Testis (tissue), 3 donors: Measurements from ENCODE around the gene SEMA6C. TPM values are rescaled to one million over a fixed set of nuclear protein-coding genes. Genes with fewer than 3 reads are reported as not detected.

Experiments used
- DNase-seq: peaks from one replicate; pipeline ENCODE4 v3.0.0-alpha.2; 2019
- H3K27ac ChIP-seq, 2 donors: fragments of 200-600 bp; sonication (generic); one replicate each; pipeline ENCODE4 v1.5.1; 2019
- H3K27me3 ChIP-seq: fragments of 200-600 bp; sonication (generic); one replicate; pipeline ENCODE4 v1.5.1; 2019
- H3K36me3 ChIP-seq: fragments of 200-600 bp; sonication (generic); one replicate; pipeline ENCODE4 v1.5.1; 2017; ENCODE audit warnings: low read depth; ENCODE audit errors: missing control alignments
- H3K4me1 ChIP-seq: fragments of 200-600 bp; sonication (generic); one replicate; pipeline ENCODE4 v1.5.1; 2019
- H3K4me3 ChIP-seq, 2 donors: fragments of 200-600 bp; sonication (generic); one replicate each; pipeline ENCODE4 v1.5.1; 2017 to 2019
- H3K9me3 ChIP-seq: fragments of 200-600 bp; sonication (generic); one replicate; pipeline ENCODE4 v1.5.1; 2017
- CTCF ChIP-seq, 3 experiments: fragments of 450-650 bp in 2 of 3; fragments of 200-600 bp in 1 of 3; sonication (generic) in 1 of 3; IDR thresholded peaks; one replicate each; pipeline ENCODE4 v1.5.1; 2016 to 2019; ENCODE audit warnings: antibody characterized with exemption in 3 of 3, mild to moderate bottlenecking in 2 of 3, moderate library complexity in 1 of 3
- POLR2A ChIP-seq: fragments of 450-650 bp; IDR thresholded peaks from one replicate; pipeline ENCODE4 v1.6.1; 2017; ENCODE audit warnings: antibody characterized with exemption, mild to moderate bottlenecking, moderate library complexity
- WGBS, 2 donors: methylation state at CpG; one replicate each; pipeline ENCODE4 v1.1.5; 2018; 5-methylcytosine and 5-hydroxymethylcytosine counted together
- intact Hi-C: fragments of 100-400 bp; cut with DNase I; formaldehyde crosslinking; loops from one replicate; pipeline ENCODE4 v1.15.1; 2023; ENCODE audit warnings: low total_unique reads
- polyA plus RNA-seq: library from polyadenylated mRNA; stranded (reverse); fragments of 350-450 nt; fragmentation: Illumina TruSeq; extraction: RNeasy Lipid Tissue Mini Kit (QIAGEN cat#74804); gene quantifications from one replicate; pipeline ENCODE4 v1.2.3, GENCODE V29; 2014; ENCODE audit warnings: low read depth, low replicate concordance; ENCODE audit not compliant: insufficient read depth
- total RNA-seq, 2 donors: library from RNA; depleted of rRNA; stranded (reverse); fragments of >200 nt; gene quantifications; one replicate each; pipeline ENCODE4 v1.2.3, GENCODE V29; 2016

The SEMA6C gene
- total and polyA plus RNA-seq, 3 donors from 2014 or later = 71.6 to 175 (median 134) TPM

GRCh38 chr1:151128800-151129199 is 17.6 kb downstream of the SEMA6C start:
- no peak overlapping the region for H3K4me3 ChIP-seq
- intact Hi-C loops = no loop called here
- no peaks in the 10 kb centered on the region for H3K27me3 ChIP-seq
- no peak for DNase-seq
- H3K9me3 ChIP-seq = no peaks in the 10 kb centered on the region
- TF ChIP-seq POLR2A (no peak), CTCF (IDR thresholded peaks at IDR 0.05) (no peak)
- peak overlapping the region in 1 of 2 donors; percentile 19 for H3K27ac ChIP-seq
- 59 to 68% methylated on average over 6 of the region's 6 CpGs for WGBS, 2 donors
- no peaks in the 10 kb centered on the region for H3K36me3 ChIP-seq
- H3K4me1 ChIP-seq = peaks cover 31% of the 10 kb centered on the region

- no peaks in the 10 kb centered on the region for H3K36me3 ChIP-seq
- H3K27ac ChIP-seq = no peak overlapping the region
- H3K27me3 ChIP-seq = no peaks in the 10 kb centered on the region
- no peaks in the 10 kb centered on the region for H3K9me3 ChIP-seq
- H3K4me1 ChIP-seq = peaks cover 3% of the 10 kb centered on the region
- intact Hi-C loops = no loop called here
- DNase-seq = no peak
- WGBS, 2 donors = 47 to 52% methylated on average over 5 of the region's 5 CpGs
- H3K4me3 ChIP-seq = no peak overlapping the region
- no peak for TF ChIP-seq CTCF (IDR thresholded peaks at IDR 0.05)
- no peak for TF ChIP-seq POLR2A
Measured at GRCh38 chr1:151124763-151125403, 21.5 kb downstream of the SEMA6C start.

- Histone ChIP-seq H3K4me3 (no peak overlapping the region), H3K27ac (no peak overlapping the region), H3K4me1 (no peaks in the 10 kb centered on the region), H3K9me3 (no peaks in the 10 kb centered on the region), H3K36me3 (no peaks in the 10 kb centered on the region), H3K27me3 (no peaks in the 10 kb centered on the region)
- TF ChIP-seq POLR2A (no peak), CTCF (IDR thresholded peaks at IDR 0.05) (no peak)
- DNase-seq = no peak
- intact Hi-C loops = no loop called here
- 95 to 97% methylated on average over 5 of the region's 5 CpGs for WGBS, 2 donors
Measured at GRCh38 chr1:151113877-151114276, 32.6 kb downstream of the SEMA6C start.

GRCh38 chr1:151108331-151108730 is 38.1 kb downstream of the SEMA6C start:
- intact Hi-C loops = no loop called here
- H3K4me3 ChIP-seq = no peak overlapping the region
- no peaks in the 10 kb centered on the region for H3K27me3 ChIP-seq
- no peaks in the 10 kb centered on the region for H3K9me3 ChIP-seq
- TF ChIP-seq CTCF (IDR thresholded peaks at IDR 0.05) = no peak
- TF ChIP-seq POLR2A = no peak
- WGBS, 2 donors = 91 to 96% methylated on average over 5 of the region's 5 CpGs
- H3K36me3 ChIP-seq = no peaks in the 10 kb centered on the region
- no peaks in the 10 kb centered on the region for H3K4me1 ChIP-seq
- DNase-seq = no peak
- H3K27ac ChIP-seq = no peak overlapping the region

- intact Hi-C loops = no loop called here
- no peak for DNase-seq
- no peaks in the 10 kb centered on the region for H3K36me3 ChIP-seq
Measured at GRCh38 chr1:151106894-151107293, 39.5 kb downstream of the SEMA6C start.

More at GRCh38 chr1:151106894-151107293, 39.5 kb downstream of the SEMA6C start:
- no peaks in the 10 kb centered on the region for H3K4me1 ChIP-seq
- no peak overlapping the region for H3K4me3 ChIP-seq
- 68 to 78% methylated on average over 2 of the region's 2 CpGs for whole genome bisulfite sequencing, 2 donors
- no peaks in the 10 kb centered on the region for H3K27me3 ChIP-seq
- TF ChIP-seq CTCF (IDR thresholded peaks at IDR 0.05) (no peak), POLR2A (no peak)
- H3K27ac ChIP-seq = no peak overlapping the region
- no peaks in the 10 kb centered on the region for H3K9me3 ChIP-seq
